ENCODE results near the gene DEPDC5.

DNA sequence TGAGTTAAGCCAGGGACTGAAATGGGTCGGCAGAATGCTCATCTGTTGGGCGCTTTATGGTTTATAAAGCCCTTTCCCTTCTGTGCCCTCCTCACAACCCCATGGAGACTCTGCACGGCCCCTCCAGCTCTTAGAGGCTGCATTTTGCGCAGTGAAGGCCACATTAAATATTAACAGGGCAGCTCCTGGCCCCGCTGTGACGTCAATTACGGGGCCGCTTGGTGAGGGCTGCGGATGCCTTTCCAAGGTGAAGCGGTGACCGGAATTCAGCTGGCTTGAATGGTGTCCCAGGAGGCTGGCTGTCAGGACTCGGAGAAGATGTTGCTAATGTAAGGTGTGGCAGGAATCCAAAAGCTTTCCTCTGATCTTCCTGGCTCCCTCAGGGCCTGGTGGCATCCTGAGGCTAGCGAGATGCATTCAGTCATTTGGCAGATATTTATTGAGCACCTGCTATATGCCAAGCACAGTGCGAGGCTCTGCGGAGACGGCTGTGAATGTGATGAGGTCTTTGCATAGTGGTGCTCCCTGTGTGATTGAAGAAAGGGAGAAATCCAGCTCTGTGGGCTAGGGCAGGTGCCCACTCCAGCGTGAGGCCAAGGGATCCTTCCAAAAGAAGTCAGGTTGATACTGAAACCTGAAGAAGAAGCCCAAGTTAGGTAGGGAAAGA lies 180.1 kb downstream of the DEPDC5 start:
- TF ChIP-seq, protein P1, sequence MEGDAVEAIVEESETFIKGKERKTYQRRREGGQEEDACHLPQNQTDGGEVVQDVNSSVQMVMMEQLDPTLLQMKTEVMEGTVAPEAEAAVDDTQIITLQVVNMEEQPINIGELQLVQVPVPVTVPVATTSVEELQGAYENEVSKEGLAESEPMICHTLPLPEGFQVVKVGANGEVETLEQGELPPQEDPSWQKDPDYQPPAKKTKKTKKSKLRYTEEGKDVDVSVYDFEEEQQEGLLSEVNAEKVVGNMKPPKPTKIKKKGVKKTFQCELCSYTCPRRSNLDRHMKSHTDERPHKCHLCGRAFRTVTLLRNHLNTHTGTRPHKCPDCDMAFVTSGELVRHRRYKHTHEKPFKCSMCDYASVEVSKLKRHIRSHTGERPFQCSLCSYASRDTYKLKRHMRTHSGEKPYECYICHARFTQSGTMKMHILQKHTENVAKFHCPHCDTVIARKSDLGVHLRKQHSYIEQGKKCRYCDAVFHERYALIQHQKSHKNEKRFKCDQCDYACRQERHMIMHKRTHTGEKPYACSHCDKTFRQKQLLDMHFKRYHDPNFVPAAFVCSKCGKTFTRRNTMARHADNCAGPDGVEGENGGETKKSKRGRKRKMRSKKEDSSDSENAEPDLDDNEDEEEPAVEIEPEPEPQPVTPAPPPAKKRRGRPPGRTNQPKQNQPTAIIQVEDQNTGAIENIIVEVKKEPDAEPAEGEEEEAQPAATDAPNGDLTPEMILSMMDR (IDR thresholded peaks at IDR 0.05): no peak
- TF ChIP-seq POLR2A (IDR thresholded peaks at IDR 0.05): no peak

Data from Peyer's patch (tissue), 4 donors.